H1 (cell line): ENCODE measurements around the gene DNMT3B. TPM values are rescaled to one million over a fixed set of nuclear protein-coding genes. Genes with fewer than 3 reads are reported as not detected.

ENCODE experiments used
- CTCF ChIA-PET: fragments of 300-600 bp; sonication (Branson Sonifier 250); formaldehyde crosslinking; loops from one replicate; lab custom pipeline; 2021; ENCODE audit not compliant: partially characterized antibody; lab: Charles Lee
- POLR2A ChIA-PET: fragments of 300-600 bp; sonication (Branson Sonifier 250); formaldehyde crosslinking; loops from one replicate; lab custom pipeline; 2021; ENCODE audit warnings: inconsistent platforms; ENCODE audit not compliant: partially characterized antibody; lab: Charles Lee
- DNase-seq, 2 experiments: peaks; one replicate each; pipeline versions ENCODE4 v3.0.0 to v3.0.0-alpha.2; 2010 to 2022; ENCODE audit warnings: low spot score in 2 of 2, low read depth in 1 of 2, mixed read lengths in 1 of 2
- FAIRE-seq: peaks from 2 replicates; lab custom pipeline; 2011; peaks lifted over from hg19 to GRCh38; lab: Jason Lieb, UNC
- H2AFZ ChIP-seq: 2 replicates; pipeline ENCODE4 v1.8.1; 2012; ENCODE audit warnings: low read length, inconsistent platforms
- H2AK5ac ChIP-seq: 2 replicates; pipeline ENCODE4 v1.6.1; 2013; ENCODE audit warnings: low read depth, low read length
- H2BK120ac ChIP-seq: replicated peaks from 2 replicates; pipeline ENCODE3; 2013; ENCODE audit warnings: low read depth, low read length, inconsistent platforms
- H2BK12ac ChIP-seq: 2 replicates; pipeline ENCODE4 v1.6.1; 2013; ENCODE audit warnings: low read depth, low read length
- H2BK15ac ChIP-seq: 2 replicates; pipeline ENCODE4 v1.6.1; 2013; ENCODE audit warnings: low read length
- H2BK20ac ChIP-seq: 2 replicates; pipeline ENCODE4 v1.6.1; 2013; ENCODE audit warnings: low read length
- H2BK5ac ChIP-seq: 2 replicates; pipeline ENCODE4 v1.6.1; 2013; ENCODE audit warnings: low read depth, low read length
- H3K14ac ChIP-seq: 2 replicates; pipeline ENCODE4 v1.6.1; 2013; ENCODE audit warnings: inconsistent platforms; ENCODE audit not compliant: insufficient read length
- H3K18ac ChIP-seq: 2 replicates; pipeline ENCODE4 v1.6.1; 2013; ENCODE audit warnings: low read length; ENCODE audit errors: extremely low read depth
- H3K23ac ChIP-seq: 2 replicates; pipeline ENCODE4 v1.6.1; 2013; ENCODE audit warnings: inconsistent platforms; ENCODE audit not compliant: insufficient read length
- H3K23me2 ChIP-seq: 2 replicates; pipeline ENCODE4 v1.6.1; 2013; ENCODE audit warnings: low read depth, low read length
- H3K27ac ChIP-seq: 2 replicates; pipeline ENCODE4 v1.6.1; 2011; ENCODE audit warnings: low read depth, low read length, inconsistent platforms
- H3K27me3 ChIP-seq, 4 experiments: replicated peaks in 1 of 4; 1 replicate in 1 of 4; 2 replicates in 3 of 4; pipeline versions ENCODE4 v1.6.1 to v1.8.1; 2011 to 2013; ENCODE audit warnings: low read length in 3 of 4, mild to moderate bottlenecking in 3 of 4, inconsistent platforms in 2 of 4, mixed read lengths in 2 of 4, moderate library complexity in 1 of 4; ENCODE audit not compliant: control insufficient read depth in 3 of 4, insufficient read depth in 3 of 4; ENCODE audit errors: extremely low read depth in 1 of 4
- H3K36me3 ChIP-seq, 4 experiments: 2 replicates each; pipeline versions ENCODE4 v1.6.1 to v1.8.1; 2011 to 2013; ENCODE audit warnings: mild to moderate bottlenecking in 4 of 4, low read length in 3 of 4, moderate library complexity in 2 of 4, control low read depth in 1 of 4, inconsistent platforms in 1 of 4; ENCODE audit not compliant: insufficient read depth in 4 of 4, control insufficient read depth in 2 of 4
- H3K4ac ChIP-seq: replicated peaks from 2 replicates; pipeline ENCODE3; 2013; ENCODE audit warnings: low read length, low read depth, mixed read lengths, inconsistent platforms; ENCODE audit not compliant: insufficient read length
- H3K4me1 ChIP-seq, 4 experiments: replicated peaks in 1 of 4; 1 replicate in 1 of 4; 2 replicates in 3 of 4; pipeline versions ENCODE4 v1.6.1 to v1.8.1; 2011 to 2013; ENCODE audit warnings: low read length in 3 of 4, inconsistent platforms in 2 of 4, mixed read lengths in 1 of 4; ENCODE audit not compliant: insufficient read depth in 4 of 4, control insufficient read depth in 3 of 4
- H3K4me2 ChIP-seq, 2 experiments: 2 replicates each; pipeline versions ENCODE4 v1.6.1 to v1.8.1; 2011 to 2013; ENCODE audit warnings: low read depth in 2 of 2, low read length in 2 of 2, control low read depth in 1 of 2, inconsistent platforms in 1 of 2, mild to moderate bottlenecking in 1 of 2; ENCODE audit not compliant: insufficient read depth in 1 of 2
- H3K4me3 ChIP-seq, 4 experiments: fragments of 200-600, 300-600 bp in 1 of 4; sonication (generic), shearing (Covaris generic), sonication (Bioruptor Twin) in 1 of 4; 2 replicates each; pipeline versions ENCODE4 v1.5.1 to v1.8.1; 2011 to 2016; ENCODE audit warnings: low read length in 4 of 4, low read depth in 3 of 4, control low read depth in 2 of 4, inconsistent platforms in 2 of 4, mild to moderate bottlenecking in 2 of 4, mixed read lengths in 1 of 4, moderate library complexity in 1 of 4; ENCODE audit not compliant: insufficient read depth in 2 of 4; ENCODE audit errors: extremely low read depth in 1 of 4
- H3K56ac ChIP-seq: replicated peaks from 2 replicates; pipeline ENCODE3; 2013; ENCODE audit warnings: low read depth, mild to moderate bottlenecking, mixed read lengths, low read length, inconsistent platforms; ENCODE audit not compliant: insufficient read length
- H3K79me1 ChIP-seq: 2 replicates; pipeline ENCODE4 v1.6.1; 2013; ENCODE audit warnings: low read depth, low read length, control low read depth
- H3K79me2 ChIP-seq, 2 experiments: 2 replicates each; pipeline versions ENCODE4 v1.6.1 to v1.8.1; 2012 to 2013; ENCODE audit warnings: low read length in 2 of 2, mild to moderate bottlenecking in 2 of 2, inconsistent platforms in 1 of 2; ENCODE audit not compliant: insufficient read depth in 2 of 2, control insufficient read depth in 1 of 2
- H3K9ac ChIP-seq, 4 experiments: replicated peaks in 1 of 4; 1 replicate in 1 of 4; 2 replicates in 3 of 4; pipeline versions ENCODE4 v1.6.1 to v1.8.1; 2011 to 2013; ENCODE audit warnings: low read depth in 3 of 4, low read length in 3 of 4, control low read depth in 2 of 4, mild to moderate bottlenecking in 2 of 4, moderate library complexity in 2 of 4, inconsistent platforms in 1 of 4; ENCODE audit errors: extremely low read depth in 1 of 4
- H3K9me3 ChIP-seq, 2 experiments: 2 replicates each; pipeline versions ENCODE4 v1.6.1 to v1.8.1; 2012 to 2013; ENCODE audit warnings: mild to moderate bottlenecking in 2 of 2, moderate library complexity in 2 of 2, control low read depth in 1 of 2, inconsistent platforms in 1 of 2, low read depth in 1 of 2, low read length in 1 of 2, mixed read lengths in 1 of 2; ENCODE audit not compliant: insufficient read depth in 2 of 2
- H4K20me1 ChIP-seq, 2 experiments: replicated peaks in 1 of 2; 2 replicates each; pipeline versions ENCODE3 to v1.8.1; 2011 to 2013; ENCODE audit warnings: inconsistent platforms in 2 of 2, low read length in 2 of 2, mild to moderate bottlenecking in 1 of 2; ENCODE audit not compliant: insufficient read depth in 2 of 2, control insufficient read depth in 1 of 2
- H4K5ac ChIP-seq: 2 replicates; pipeline ENCODE4 v1.6.1; 2013; ENCODE audit warnings: low read length, low read depth, mixed read lengths, inconsistent platforms; ENCODE audit not compliant: insufficient read length
- H4K8ac ChIP-seq: 2 replicates; pipeline ENCODE4 v1.8.0; 2013; ENCODE audit warnings: mild to moderate bottlenecking, moderate library complexity, low read length, inconsistent platforms; ENCODE audit not compliant: insufficient read depth; ENCODE audit errors: extremely low read depth
- H4K91ac ChIP-seq: replicated peaks from 2 replicates; pipeline ENCODE3; 2013; ENCODE audit warnings: low read length, mixed read lengths, inconsistent platforms; ENCODE audit not compliant: insufficient read length
- BRCA1 ChIP-seq: IDR thresholded peaks from 2 replicates; pipeline ENCODE4 v1.6.1; 2012; ENCODE audit warnings: low read depth, low read length, improper control_type of control experiment
- CBX5 ChIP-seq: fragments of 300-800, 300-1000 bp; sonication (generic); IDR thresholded peaks from 2 replicates; pipeline ENCODE4 v1.7.1; 2016; ENCODE audit warnings: antibody characterized with exemption, low read length, low read depth
- CEBPB ChIP-seq: IDR thresholded peaks from 2 replicates; pipeline ENCODE4 v1.6.1; 2012; ENCODE audit warnings: low read depth, low read length
- HDAC6 ChIP-seq: IDR thresholded peaks from one replicate; pipeline ENCODE4 v1.7.1; 2012; ENCODE audit warnings: low read depth, mild to moderate bottlenecking, inconsistent platforms, low read length, moderate library complexity
- KDM1A ChIP-seq: fragments of 200-600, 300-600 bp; sonication (generic); IDR thresholded peaks from 2 replicates; pipeline ENCODE4 v1.7.1; 2016; ENCODE audit warnings: mild to moderate bottlenecking, low read length, borderline replicate concordance
- KDM4A ChIP-seq: IDR thresholded peaks from one replicate; pipeline ENCODE4 v1.7.1; 2012; ENCODE audit warnings: low read depth, mild to moderate bottlenecking, moderate library complexity, low read length, inconsistent platforms; ENCODE audit not compliant: severe bottlenecking
- POLR2AphosphoS5 ChIP-seq: IDR thresholded peaks from 2 replicates; pipeline ENCODE4 v1.6.1; 2011; ENCODE audit warnings: low read depth, low read length
- RBBP5 ChIP-seq: IDR thresholded peaks from 2 replicates; pipeline ENCODE4 v1.7.1; 2012; ENCODE audit warnings: low read depth, mild to moderate bottlenecking, inconsistent platforms, low read length, moderate library complexity, borderline replicate concordance
- RXRA ChIP-seq: IDR thresholded peaks from 2 replicates; pipeline ENCODE4 v1.6.1; 2011; ENCODE audit warnings: low read depth, mild to moderate bottlenecking, low read length, moderate library complexity; ENCODE audit not compliant: insufficient read depth
- SIRT6 ChIP-seq: IDR thresholded peaks from one replicate; pipeline ENCODE4 v1.7.1; 2012; ENCODE audit warnings: low read length, inconsistent platforms
- SUZ12 ChIP-seq: fragments of 200-600 bp; sonication (generic); IDR thresholded peaks from 2 replicates; pipeline ENCODE4 v1.6.1; 2012; ENCODE audit warnings: mild to moderate bottlenecking, inconsistent platforms, low read length, moderate library complexity, mixed read lengths
- YY1 ChIP-seq: IDR thresholded peaks from 2 replicates; pipeline ENCODE4 v1.6.1; 2011; ENCODE audit warnings: low read depth, mild to moderate bottlenecking, low read length
- ZNF274 ChIP-seq: IDR thresholded peaks from 2 replicates; pipeline ENCODE4 v1.7.0; 2012; ENCODE audit warnings: low read length, borderline replicate concordance; ENCODE audit errors: extremely low read depth
- WGBS, 2 experiments: shearing (Covaris generic) in 1 of 2; methylation state at CpG; one replicate each; pipeline versions ENCODE4 v1.1.6 to v1.1.7; 2013 to 2015; ENCODE audit warnings: low lambda C conversion rate in 2 of 2, mixed read lengths in 2 of 2, inconsistent platforms in 1 of 2, low coverage in 1 of 2, missing lambda C conversion rate in 1 of 2; ENCODE audit not compliant: insufficient replicate concordance in 2 of 2, insufficient coverage in 1 of 2, insufficient read length in 1 of 2; ENCODE audit errors: extremely low coverage in 1 of 2, missing lambda C conversion rate in 1 of 2; 5-methylcytosine and 5-hydroxymethylcytosine counted together
- polyA plus RNA-seq, 7 experiments: library from polyadenylated mRNA; depleted of rRNA in 3 of 7; stranded (reverse) in 5 of 7; unstranded in 2 of 7; fragments of >200 nt in 5 of 7; fragments of 200-250 nt in 2 of 7; gene quantifications; 1 replicate in 5 of 7; 2 replicates in 1 of 7; 4 replicates in 1 of 7; pipeline versions ENCODE4 v1.2.1 to v1.2.3, GENCODE V29; 2011 to 2013; ENCODE audit warnings: missing spikeins in 2 of 7, mixed read lengths in 2 of 7
- total RNA-seq: library from RNA; stranded (reverse); fragmentation: NEBNext Ultra II Directional; extraction: Animal tissue kit (Norgen Biotek cat#: 25700); gene quantifications from 2 replicates; pipeline ENCODE4 v1.2.1, GENCODE V29; 2021
- TF ChIP-seq, protein P1 (sequence below): IDR thresholded peaks from 2 replicates; pipeline ENCODE4 v1.6.1; 2011; ENCODE audit warnings: low read length, improper control_type of control experiment

Gene DNMT3B
- total and polyA plus RNA-seq, 2 of the 8 experiments (the other 6 are each of a cell fraction or from before 2014, with no cell fraction given), result 433 to 1,016 TPM

DNA sequence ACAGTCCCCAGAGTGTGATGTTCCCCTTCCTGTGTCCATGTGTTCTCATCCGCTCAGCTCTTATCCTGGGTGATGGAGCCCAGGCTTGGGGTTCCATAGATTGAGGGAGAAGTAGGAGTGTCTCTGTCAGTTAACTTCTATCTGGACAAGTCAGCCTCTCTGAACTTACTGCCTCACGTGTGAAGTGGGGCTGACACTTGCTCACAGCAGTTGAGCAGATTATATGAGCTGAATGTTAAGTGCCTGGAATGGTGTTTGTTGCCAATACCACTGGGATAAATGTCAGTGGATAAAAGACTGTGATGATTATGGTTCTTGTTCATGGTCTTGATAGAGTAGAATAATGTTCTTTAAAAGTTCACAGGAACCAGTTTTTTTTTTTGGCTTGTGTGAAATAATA lies 79.4 kb downstream of the DNMT3B start:
- Histone ChIP-seq H4K91ac (no peak overlapping the region), H3K4me3 (no peak overlapping the region), H3K27me3 (no peaks in the 10 kb centered on the region), H3K4me1 (no peaks in the 10 kb centered on the region), H4K20me1 (peaks cover 5 to 8% of the 10 kb centered on the region in 2 experiments), H2BK15ac (no peak overlapping the region), H2BK20ac (no peak overlapping the region), H3K9me3 (no peaks in the 10 kb centered on the region), H3K27ac (no peak overlapping the region), H3K36me3 (peaks cover 29 to 70% (median 55%) of the 10 kb centered on the region in 4 experiments), H3K4ac (no peak overlapping the region), H3K23me2 (no peaks in the 10 kb centered on the region), H3K18ac (no peak overlapping the region), H3K79me2 (peaks cover 3 to 36% of the 10 kb centered on the region in 2 experiments), H2BK5ac (no peak overlapping the region), H4K8ac (no peak overlapping the region), H3K79me1 (peaks cover 11% of the 10 kb centered on the region), H3K56ac (no peak overlapping the region), H3K4me2 (no peak overlapping the region), H3K23ac (no peak overlapping the region), H3K14ac (no peak overlapping the region), H3K9ac (no peak overlapping the region), H2BK12ac (no peak overlapping the region), H2BK120ac (no peak overlapping the region), H2AK5ac (no peak overlapping the region), H2AFZ (no peak overlapping the region), H4K5ac (no peak overlapping the region)
- CTCF ChIA-PET, result interaction anchor here (0.6 to 2.1 kb wide), 3 partner anchors 11 to 1302 kb away, joined by 3 to 5 read pairs (median 3); no protein-coding TSS in a partner anchor
- no peak for DNase-seq
- 70% methylated on average over 2 of the region's 2 CpGs; no CpG with 5 or more reads in 1 of the 2 experiments for WGBS, 2 experiments
- POLR2A ChIA-PET, result interaction anchor here (2.0 kb wide), 1 partner anchor 21 kb away, joined by 7 read pairs; no protein-coding TSS in a partner anchor
- no peak for FAIRE-seq
- no peak for TF ChIP-seq BRCA1
- no peak for TF ChIP-seq KDM1A
- TF ChIP-seq KDM4A, result no peak
- no peak for TF ChIP-seq HDAC6
- TF ChIP-seq SIRT6, result no peak
- TF ChIP-seq POLR2AphosphoS5, result no peak
- TF ChIP-seq CBX5, result no peak
- TF ChIP-seq CEBPB, result no peak
- no peak for TF ChIP-seq RBBP5
- no peak for TF ChIP-seq YY1
- no peak for TF ChIP-seq ZNF274
- TF ChIP-seq RXRA, result no peak
- TF ChIP-seq SUZ12, result no peak
- TF ChIP-seq, protein P1, sequence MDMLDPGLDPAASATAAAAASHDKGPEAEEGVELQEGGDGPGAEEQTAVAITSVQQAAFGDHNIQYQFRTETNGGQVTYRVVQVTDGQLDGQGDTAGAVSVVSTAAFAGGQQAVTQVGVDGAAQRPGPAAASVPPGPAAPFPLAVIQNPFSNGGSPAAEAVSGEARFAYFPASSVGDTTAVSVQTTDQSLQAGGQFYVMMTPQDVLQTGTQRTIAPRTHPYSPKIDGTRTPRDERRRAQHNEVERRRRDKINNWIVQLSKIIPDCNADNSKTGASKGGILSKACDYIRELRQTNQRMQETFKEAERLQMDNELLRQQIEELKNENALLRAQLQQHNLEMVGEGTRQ, result no peak
